ENCODE data around the gene CCT3. TPM values are rescaled to one million over a fixed set of nuclear protein-coding genes. Genes with fewer than 3 reads are reported as not detected.

The CCT3 gene
- total and polyA plus RNA-seq, 2 donors (not counting 1 experiment from before 2014, with no cell fraction given), result 251 to 397 TPM

DNA sequence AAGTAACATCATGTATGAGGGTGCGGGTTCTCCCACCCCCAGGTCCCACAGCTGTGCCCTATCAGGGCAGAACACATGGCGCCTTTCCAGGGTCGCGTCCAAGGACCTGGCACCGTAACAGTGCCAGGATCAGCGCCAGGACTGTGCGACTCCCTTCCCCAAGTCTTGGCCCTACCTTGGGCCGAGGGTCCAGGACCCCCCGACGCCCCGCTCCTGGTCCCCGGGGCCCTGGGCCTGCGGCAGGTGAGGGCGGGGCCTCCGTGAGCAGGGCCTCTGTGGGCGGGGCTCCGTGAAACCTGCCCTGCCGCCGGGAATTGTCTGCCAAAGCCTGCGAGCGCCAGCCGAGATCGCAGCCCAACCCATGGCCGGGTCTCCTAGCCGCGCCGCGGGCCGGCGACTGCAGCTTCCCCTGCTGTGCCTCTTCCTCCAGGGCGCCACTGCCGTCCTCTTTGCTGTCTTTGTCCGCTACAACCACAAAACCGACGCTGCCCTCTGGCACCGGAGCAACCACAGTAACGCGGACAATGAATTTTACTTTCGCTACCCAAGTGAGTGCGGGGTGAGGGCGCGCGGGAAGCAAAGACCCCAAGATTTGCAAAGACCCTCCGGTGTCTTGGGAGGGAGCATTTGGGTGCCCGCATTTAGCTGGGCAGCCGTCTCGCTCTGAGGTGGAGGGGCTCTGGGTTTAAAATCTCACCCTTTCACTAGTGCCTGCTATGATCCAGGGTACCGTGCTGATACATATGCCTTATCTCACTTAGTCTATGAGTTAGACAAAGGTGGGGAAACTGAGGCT lies 31.0 kb upstream of the CCT3 start, which contains the start of gene RHBG:
Gene RHBG, plus strand, starts transcription at position 323 of the 796 bp plus-strand sequence. Its CDS starts 39 bp downstream, at position 362.
- peak; percentile 6 to 25 for DNase-seq (ENCODE audit: low read depth in 2 of 2)
- peak within 1 kb of the TSS; percentile 77 for H3K4me2 ChIP-seq (ENCODE audit: extremely low read depth, insufficient read depth, low read length)
- H3K9me3 ChIP-seq (ENCODE audit: control insufficient read depth, insufficient read depth, low read depth, low read length), result no peaks in the 10 kb centered on the region
- H3K4me3 ChIP-seq (replicated peaks in 1 of 4; ENCODE audit: control extremely low read depth in 1 of 4, insufficient read depth in 1 of 4, low read depth in 3 of 4, low read length in 4 of 4), result peak within 1 kb of the TSS in 3 of 4 experiments; percentile 6 to 43 (median 17)
- H3K9ac ChIP-seq (ENCODE audit: insufficient read depth, low read length), result no peak within 1 kb of the TSS
- no peak within 1 kb of the TSS for H3K27ac ChIP-seq (ENCODE audit: insufficient read depth, low read length)
- peaks cover 44% of the 10 kb centered on the region for H3K27me3 ChIP-seq (ENCODE audit: control insufficient read depth, insufficient read depth, low read length)
- no peaks in the 10 kb centered on the region for H4K20me1 ChIP-seq (ENCODE audit: control insufficient read depth, extremely low read depth, insufficient read depth, low read length)
- TF ChIP-seq, protein P1, sequence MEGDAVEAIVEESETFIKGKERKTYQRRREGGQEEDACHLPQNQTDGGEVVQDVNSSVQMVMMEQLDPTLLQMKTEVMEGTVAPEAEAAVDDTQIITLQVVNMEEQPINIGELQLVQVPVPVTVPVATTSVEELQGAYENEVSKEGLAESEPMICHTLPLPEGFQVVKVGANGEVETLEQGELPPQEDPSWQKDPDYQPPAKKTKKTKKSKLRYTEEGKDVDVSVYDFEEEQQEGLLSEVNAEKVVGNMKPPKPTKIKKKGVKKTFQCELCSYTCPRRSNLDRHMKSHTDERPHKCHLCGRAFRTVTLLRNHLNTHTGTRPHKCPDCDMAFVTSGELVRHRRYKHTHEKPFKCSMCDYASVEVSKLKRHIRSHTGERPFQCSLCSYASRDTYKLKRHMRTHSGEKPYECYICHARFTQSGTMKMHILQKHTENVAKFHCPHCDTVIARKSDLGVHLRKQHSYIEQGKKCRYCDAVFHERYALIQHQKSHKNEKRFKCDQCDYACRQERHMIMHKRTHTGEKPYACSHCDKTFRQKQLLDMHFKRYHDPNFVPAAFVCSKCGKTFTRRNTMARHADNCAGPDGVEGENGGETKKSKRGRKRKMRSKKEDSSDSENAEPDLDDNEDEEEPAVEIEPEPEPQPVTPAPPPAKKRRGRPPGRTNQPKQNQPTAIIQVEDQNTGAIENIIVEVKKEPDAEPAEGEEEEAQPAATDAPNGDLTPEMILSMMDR (conservative IDR thresholded peaks at IDR 0.05 in 1 of 2, IDR thresholded peaks at IDR 0.05 in 1 of 2; ENCODE audit: low read depth in 1 of 2, low read length in 2 of 2), result no peak
- TF ChIP-seq EZH2 (IDR thresholded peaks at IDR 0.05; ENCODE audit: low read length, missing control alignments), result no peak
- H2AFZ ChIP-seq (ENCODE audit: low read length), result no peak within 1 kb of the TSS
- H3K36me3 ChIP-seq (ENCODE audit: control insufficient read depth, insufficient read depth, low read length), result no peaks in the 10 kb centered on the region
- H3K4me1 ChIP-seq (ENCODE audit: control insufficient read depth, extremely low read depth, insufficient read depth, low read length), result no peaks in the 10 kb centered on the region
- no peaks in the 10 kb centered on the region for H3K79me2 ChIP-seq (ENCODE audit: control insufficient read depth, insufficient read depth, low read length)

DNA sequence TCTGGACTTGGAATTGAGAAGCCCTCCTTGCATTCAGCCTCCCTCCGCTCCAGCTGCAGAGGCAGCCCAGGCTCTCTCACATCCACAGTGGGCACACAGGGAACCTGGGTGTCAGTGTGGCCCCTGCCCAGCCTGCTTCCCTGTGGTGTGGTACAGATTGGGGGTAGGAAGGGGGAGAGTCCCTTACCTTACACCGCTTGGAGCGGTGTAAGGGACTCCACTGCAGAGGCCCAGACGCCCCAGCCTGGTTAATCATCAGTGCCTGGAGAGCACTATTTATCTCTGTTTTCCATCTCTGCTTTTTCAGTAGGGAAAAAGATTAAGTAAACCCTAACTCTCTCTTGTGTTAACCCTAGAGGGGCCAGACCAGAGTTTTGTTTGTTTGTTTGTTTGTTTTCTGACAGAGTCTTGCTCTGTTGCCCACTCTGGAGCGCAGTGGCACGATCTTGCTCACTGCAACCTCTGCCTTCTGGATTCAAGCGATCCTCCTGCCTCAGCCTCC lies 30.1 kb upstream of the CCT3 start:
- H3K27me3 ChIP-seq (ENCODE audit: control insufficient read depth, insufficient read depth, low read length), result peaks cover 47% of the 10 kb centered on the region
- H3K4me3 ChIP-seq (replicated peaks in 1 of 4; ENCODE audit: control extremely low read depth in 1 of 4, insufficient read depth in 1 of 4, low read depth in 3 of 4, low read length in 4 of 4), result no peak overlapping the region
- no peak for DNase-seq (ENCODE audit: low read depth in 2 of 2)
- no peak overlapping the region for H3K9ac ChIP-seq (ENCODE audit: insufficient read depth, low read length)
- no peak overlapping the region for H2AFZ ChIP-seq (ENCODE audit: low read length)
- H3K36me3 ChIP-seq (ENCODE audit: control insufficient read depth, insufficient read depth, low read length), result no peaks in the 10 kb centered on the region
- H3K27ac ChIP-seq (ENCODE audit: insufficient read depth, low read length), result no peak overlapping the region
- no peaks in the 10 kb centered on the region for H3K9me3 ChIP-seq (ENCODE audit: control insufficient read depth, insufficient read depth, low read depth, low read length)
- no peaks in the 10 kb centered on the region for H3K4me1 ChIP-seq (ENCODE audit: control insufficient read depth, extremely low read depth, insufficient read depth, low read length)
- H3K79me2 ChIP-seq (ENCODE audit: control insufficient read depth, insufficient read depth, low read length), result no peaks in the 10 kb centered on the region
- no peaks in the 10 kb centered on the region for H4K20me1 ChIP-seq (ENCODE audit: control insufficient read depth, extremely low read depth, insufficient read depth, low read length)
- H3K4me2 ChIP-seq (ENCODE audit: extremely low read depth, insufficient read depth, low read length), result no peak overlapping the region
- no peak for TF ChIP-seq EZH2 (IDR thresholded peaks at IDR 0.05; ENCODE audit: low read length, missing control alignments)
- TF ChIP-seq, protein P1 (conservative IDR thresholded peaks at IDR 0.05 in 1 of 2, IDR thresholded peaks at IDR 0.05 in 1 of 2; ENCODE audit: low read depth in 1 of 2, low read length in 2 of 2), result no peak

DNA sequence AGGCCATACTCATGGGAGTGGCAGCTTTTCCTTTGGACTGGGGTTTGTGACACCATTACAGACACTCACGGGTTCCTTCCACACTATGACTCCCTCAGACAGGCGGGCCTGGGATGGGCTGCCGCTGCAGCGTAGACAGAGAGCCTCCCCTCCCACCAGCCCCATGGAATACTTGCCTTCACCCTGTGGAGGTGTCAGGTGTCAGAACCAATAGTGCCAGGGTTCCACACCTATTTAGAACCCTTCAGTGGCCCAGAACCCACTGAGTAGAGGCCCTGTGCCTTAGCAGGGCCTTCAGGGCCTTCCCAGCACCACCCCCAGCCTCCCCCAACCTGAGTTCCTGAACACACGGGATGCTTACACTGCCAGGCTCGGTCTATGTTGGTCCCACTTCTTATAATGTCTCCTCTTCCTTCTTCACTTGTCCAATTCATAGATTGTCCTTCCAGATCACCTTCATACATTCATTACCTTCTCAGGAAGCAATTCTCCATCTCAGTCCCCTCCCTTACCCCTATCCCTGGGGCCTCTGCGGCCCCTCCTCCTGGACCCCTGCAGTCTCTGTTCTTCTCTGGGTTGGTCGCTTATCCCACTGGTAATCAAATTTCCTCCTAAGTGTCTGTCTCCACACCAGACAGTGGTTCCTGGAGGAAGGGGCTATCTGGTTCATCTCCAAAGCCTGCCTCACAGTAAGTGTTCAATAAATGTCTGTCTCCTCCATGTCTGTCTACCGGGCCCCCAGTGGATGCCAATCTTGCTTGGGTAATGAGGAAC lies 29.5 kb upstream of the CCT3 start:
- H4K20me1 ChIP-seq (ENCODE audit: control insufficient read depth, extremely low read depth, insufficient read depth, low read length), result no peaks in the 10 kb centered on the region
- no peaks in the 10 kb centered on the region for H3K36me3 ChIP-seq (ENCODE audit: control insufficient read depth, insufficient read depth, low read length)
- no peaks in the 10 kb centered on the region for H3K4me1 ChIP-seq (ENCODE audit: control insufficient read depth, extremely low read depth, insufficient read depth, low read length)
- H3K27ac ChIP-seq (ENCODE audit: insufficient read depth, low read length), result no peak overlapping the region
- no peak overlapping the region for H3K4me3 ChIP-seq (replicated peaks in 1 of 4; ENCODE audit: control extremely low read depth in 1 of 4, insufficient read depth in 1 of 4, low read depth in 3 of 4, low read length in 4 of 4)
- no peaks in the 10 kb centered on the region for H3K79me2 ChIP-seq (ENCODE audit: control insufficient read depth, insufficient read depth, low read length)
- no peaks in the 10 kb centered on the region for H3K9me3 ChIP-seq (ENCODE audit: control insufficient read depth, insufficient read depth, low read depth, low read length)
- H2AFZ ChIP-seq (ENCODE audit: low read length), result no peak overlapping the region
- peaks cover 43% of the 10 kb centered on the region for H3K27me3 ChIP-seq (ENCODE audit: control insufficient read depth, insufficient read depth, low read length)
- H3K9ac ChIP-seq (ENCODE audit: insufficient read depth, low read length), result no peak overlapping the region
- DNase-seq (ENCODE audit: low read depth in 2 of 2), result no peak
- no peak for TF ChIP-seq EZH2 (IDR thresholded peaks at IDR 0.05; ENCODE audit: low read length, missing control alignments)
- TF ChIP-seq, protein P1 (conservative IDR thresholded peaks at IDR 0.05 in 1 of 2, IDR thresholded peaks at IDR 0.05 in 1 of 2; ENCODE audit: low read depth in 1 of 2, low read length in 2 of 2), result no peak
- H3K4me2 ChIP-seq (ENCODE audit: extremely low read depth, insufficient read depth, low read length), result no peak overlapping the region

All from fibroblast of lung (primary cell).